MM.1S (cell line): Measurements from ENCODE around the gene TUBA3E.

Source experiments
- CTCF ChIP-seq: fragments of 300-600 bp; sonication (generic); IDR thresholded peaks from 2 replicates; pipeline ENCODE4 v1.5.1; 2016; ENCODE audit warnings: antibody characterized with exemption, low read length, mixed read lengths
- EZH2 ChIP-seq: fragments of 300-600 bp; sonication (generic); optimal IDR thresholded peaks from 2 replicates; pipeline ENCODE3; 2017; ENCODE audit warnings: low read depth, mild to moderate bottlenecking, antibody characterized with exemption, low read length, mixed read lengths
- EZH2phosphoT487 ChIP-seq: fragments of 300-600 bp; sonication (generic); IDR thresholded peaks from 2 replicates; pipeline ENCODE4 v1.6.1; 2018; ENCODE audit warnings: antibody characterized with exemption, low read length

GRCh38 chr2:130181325-130181879, 16.8 kb downstream of the TUBA3E start, which contains the start of gene SMPD4:
- TF ChIP-seq CTCF = no peak
- no peak for TF ChIP-seq EZH2phosphoT487
- TF ChIP-seq EZH2 = no peak
